Mesodermal cell (in vitro differentiated cells): Measurements from ENCODE around the gene FCRL6.

Experiments used
- H3K27ac ChIP-seq: 2 replicates; pipeline ENCODE4 v1.7.0; 2013; ENCODE audit warnings: mild to moderate bottlenecking, low read depth, low read length, moderate library complexity; ENCODE audit not compliant: severe bottlenecking
- H3K36me3 ChIP-seq: 2 replicates; pipeline ENCODE4 v1.7.1; 2013; ENCODE audit warnings: mild to moderate bottlenecking, low read length, moderate library complexity; ENCODE audit not compliant: control insufficient read depth, insufficient read depth
- H3K4me1 ChIP-seq: one replicate; pipeline ENCODE4 v1.7.1; 2013; ENCODE audit warnings: mild to moderate bottlenecking, low read length; ENCODE audit not compliant: insufficient read depth, control insufficient read depth, poor library complexity, severe bottlenecking
- H3K4me3 ChIP-seq: 2 replicates; pipeline ENCODE4 v1.7.0; 2013; ENCODE audit warnings: low read length, control low read depth, mild to moderate bottlenecking; ENCODE audit not compliant: insufficient read depth, poor library complexity, severe bottlenecking; ENCODE audit errors: extremely low read depth
- H3K9me3 ChIP-seq: 2 replicates; pipeline ENCODE4 v1.7.1; 2013; ENCODE audit warnings: mild to moderate bottlenecking, low read length, moderate library complexity; ENCODE audit not compliant: control insufficient read depth
- WGBS, 2 experiments: methylation state at CpG; one replicate each; pipeline ENCODE4 v1.1.5; 2013; ENCODE audit warnings: missing lambda C conversion rate in 2 of 2; ENCODE audit not compliant: insufficient coverage in 2 of 2; 5-methylcytosine and 5-hydroxymethylcytosine counted together

Gene FCRL6

DNA sequence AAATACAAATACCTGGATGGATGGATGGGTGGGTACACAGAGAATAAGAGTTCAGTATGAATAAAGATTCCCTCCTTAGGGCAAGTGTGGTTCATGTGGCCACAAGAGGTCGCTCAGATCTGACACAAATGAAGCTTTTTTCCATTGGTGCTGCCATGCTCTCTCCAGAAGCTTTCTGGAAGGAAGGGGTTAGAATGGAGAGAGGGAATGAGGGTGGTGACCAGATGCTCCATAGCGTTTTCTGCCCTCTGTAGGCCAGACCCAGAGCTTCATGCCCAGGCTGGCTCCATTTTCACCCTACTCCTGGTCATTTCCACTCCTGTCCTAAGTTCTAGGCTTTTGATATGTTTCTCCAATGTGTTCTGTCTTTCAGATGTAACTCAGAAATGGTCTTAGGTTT, 3.3 kb upstream of the FCRL6 start:
- Histone ChIP-seq H3K27ac (no peak overlapping the region), H3K4me3 (no peak overlapping the region), H3K4me1 (peaks cover 2% of the 10 kb centered on the region), H3K9me3 (no peaks in the 10 kb centered on the region), H3K36me3 (no peaks in the 10 kb centered on the region)
- WGBS, 2 experiments = 0% methylated on average over 2 of the region's 2 CpGs

DNA sequence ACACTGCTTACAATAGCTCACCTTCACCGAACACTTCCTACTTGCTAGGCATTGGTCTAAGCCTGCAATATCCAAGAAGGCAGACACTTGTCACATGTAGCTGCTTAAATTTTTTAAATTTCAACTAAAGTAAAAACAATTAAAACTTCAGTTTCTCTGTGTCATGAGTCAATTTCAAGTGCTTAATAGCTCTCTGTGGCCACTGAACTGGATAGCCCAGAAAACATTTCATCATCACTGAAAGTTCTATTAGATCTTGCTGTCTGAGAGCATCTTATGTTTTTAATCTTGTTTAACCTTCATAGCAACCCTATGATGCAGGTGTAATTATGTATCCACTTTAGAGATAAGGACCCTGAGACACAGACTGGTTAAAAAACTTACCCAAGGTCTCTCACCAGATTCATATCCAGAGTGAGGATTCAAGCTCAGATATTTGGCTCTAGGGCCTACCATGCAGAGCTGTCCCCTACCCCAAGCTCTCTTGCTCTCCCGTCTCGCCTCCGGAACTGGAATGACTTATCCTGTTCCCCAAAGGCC, 2.6 kb upstream of the FCRL6 start:
- Histone ChIP-seq H3K36me3 (no peaks in the 10 kb centered on the region), H3K4me1 (peaks cover 2% of the 10 kb centered on the region), H3K27ac (no peak overlapping the region), H3K9me3 (no peaks in the 10 kb centered on the region), H3K4me3 (no peak overlapping the region)
- 100% methylated on average over 1 to 4 of the region's 4 CpGs for WGBS, 2 experiments

DNA sequence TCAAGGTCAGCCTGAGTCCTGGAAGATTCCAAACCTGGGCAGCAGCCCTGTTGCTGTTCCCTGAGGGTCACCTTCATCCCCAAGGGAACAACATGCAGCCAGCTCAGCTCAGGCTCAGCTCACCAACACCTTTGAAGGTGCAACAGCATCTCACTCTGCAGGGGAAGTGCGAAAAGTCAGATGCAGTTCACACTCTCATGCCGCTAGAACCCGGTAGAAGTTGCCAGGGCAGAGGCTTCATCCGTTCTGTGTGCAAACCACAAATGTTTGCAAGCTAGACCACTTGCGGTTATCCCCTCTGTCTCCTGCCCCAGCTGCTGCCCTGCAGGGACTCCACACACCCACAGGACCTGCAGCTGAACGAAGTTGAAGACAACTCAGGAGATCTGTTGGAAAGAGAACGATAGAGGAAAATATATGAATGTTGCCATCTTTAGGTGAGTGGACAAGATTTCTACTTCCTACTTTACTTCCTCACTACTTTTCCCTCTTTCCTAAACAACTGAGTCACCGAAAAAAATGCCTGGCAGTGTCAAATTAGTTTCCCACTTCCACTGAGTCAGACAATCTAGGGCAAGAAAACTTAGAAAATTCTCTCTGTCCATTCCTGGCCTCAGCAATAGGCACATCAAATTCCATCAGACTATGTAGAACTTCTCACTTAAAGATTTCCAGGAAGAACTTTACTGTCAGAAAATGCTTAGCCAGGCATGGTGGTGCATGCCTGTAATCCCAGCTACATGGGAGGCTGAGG, 1.8 kb upstream of the FCRL6 start:
- Histone ChIP-seq H3K27ac (no peak overlapping the region), H3K9me3 (no peaks in the 10 kb centered on the region), H3K36me3 (no peaks in the 10 kb centered on the region), H3K4me3 (no peak overlapping the region), H3K4me1 (peaks cover under 1% of the 10 kb centered on the region)
- 85 to 89% methylated on average over 5 of the region's 8 CpGs for WGBS, 2 experiments

DNA sequence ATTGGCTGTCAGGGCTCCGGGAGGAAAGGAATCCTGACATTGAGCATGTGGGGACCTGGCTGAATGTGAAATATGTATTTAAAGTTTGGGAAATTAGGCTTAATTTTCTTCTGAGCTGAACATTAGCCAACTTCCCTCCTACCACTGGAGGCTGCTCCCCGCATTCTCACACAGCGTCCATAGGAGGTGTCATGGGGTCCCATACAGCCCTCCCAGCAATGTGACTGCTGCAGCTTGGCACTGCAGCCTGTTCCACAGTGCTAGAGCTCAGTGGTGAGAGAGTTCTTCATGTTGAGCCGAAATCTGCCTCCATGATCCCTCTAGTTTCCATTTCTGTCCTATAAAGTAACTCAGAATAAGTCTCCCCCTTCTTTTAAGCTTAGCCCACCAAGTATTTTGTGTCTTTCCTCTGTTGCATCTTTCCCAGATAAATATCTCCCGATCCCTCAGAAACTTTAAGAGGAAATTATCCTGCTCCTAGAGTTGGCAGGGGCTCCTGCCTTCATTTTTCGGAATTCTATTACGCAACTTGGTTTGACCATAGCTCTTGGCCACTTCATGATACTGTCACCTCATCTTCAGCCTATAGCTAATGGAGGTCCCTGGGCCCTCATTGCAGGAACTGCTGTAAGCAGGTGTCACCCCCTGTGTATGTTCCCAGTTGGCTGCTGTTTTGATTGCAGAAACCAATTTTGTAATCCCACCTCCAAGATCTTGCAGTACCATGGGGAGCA, 2.0 kb downstream of the FCRL6 start:
- Histone ChIP-seq H3K4me1 (no peaks in the 10 kb centered on the region), H3K4me3 (no peak overlapping the region), H3K9me3 (no peaks in the 10 kb centered on the region), H3K36me3 (no peaks in the 10 kb centered on the region), H3K27ac (no peak overlapping the region)
- 89 to 93% methylated on average over 4 to 5 of the region's 7 CpGs for WGBS, 2 experiments

DNA sequence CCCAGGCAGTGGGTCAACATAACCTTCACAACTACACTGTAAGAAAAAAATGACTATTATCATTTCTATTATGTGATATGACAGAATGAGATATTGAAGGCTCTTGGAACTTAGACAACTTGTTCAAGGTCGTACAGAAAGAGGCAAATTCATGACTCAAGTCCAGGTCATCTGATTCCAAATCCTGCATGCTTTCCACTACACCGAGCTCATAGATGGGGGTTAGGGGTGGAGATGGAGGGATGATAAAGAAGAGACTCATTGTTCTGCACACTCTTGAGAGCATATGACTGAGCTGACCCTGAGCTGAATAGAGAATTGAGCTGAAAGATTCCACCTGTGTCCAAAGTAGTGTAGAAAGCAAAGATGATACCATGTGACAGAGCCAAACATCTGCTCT, 2.8 kb downstream of the FCRL6 start:
- Histone ChIP-seq H3K4me1 (no peaks in the 10 kb centered on the region), H3K36me3 (no peaks in the 10 kb centered on the region), H3K27ac (no peak overlapping the region), H3K9me3 (no peaks in the 10 kb centered on the region), H3K4me3 (no peak overlapping the region)
- WGBS, 2 experiments = 100% methylated on average over 1 of the region's 2 CpGs

DNA sequence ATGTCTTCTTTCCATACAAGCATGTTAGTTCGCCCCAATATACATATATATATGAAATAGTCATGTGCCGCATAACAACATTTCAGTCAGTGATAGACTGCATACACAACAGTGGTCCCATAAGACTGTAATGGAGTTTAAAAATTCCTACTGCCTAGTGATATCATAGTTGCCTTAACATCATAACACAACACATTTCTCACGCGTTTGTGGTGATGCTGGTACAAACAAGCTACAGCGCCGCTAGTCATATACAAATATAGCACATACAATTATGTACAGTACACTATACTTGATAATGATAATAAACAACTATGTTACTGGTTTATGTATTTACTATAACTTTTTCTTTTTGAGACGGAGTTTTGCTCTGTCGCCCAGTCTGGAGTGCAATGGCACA, 13.8 kb downstream of the FCRL6 start:
- no peaks in the 10 kb centered on the region for H3K9me3 ChIP-seq
- no peaks in the 10 kb centered on the region for H3K4me1 ChIP-seq
- WGBS, 2 experiments = 100% methylated on average over 2 of the region's 8 CpGs
- no peak overlapping the region for H3K4me3 ChIP-seq
- H3K27ac ChIP-seq = no peak overlapping the region
- no peaks in the 10 kb centered on the region for H3K36me3 ChIP-seq

DNA sequence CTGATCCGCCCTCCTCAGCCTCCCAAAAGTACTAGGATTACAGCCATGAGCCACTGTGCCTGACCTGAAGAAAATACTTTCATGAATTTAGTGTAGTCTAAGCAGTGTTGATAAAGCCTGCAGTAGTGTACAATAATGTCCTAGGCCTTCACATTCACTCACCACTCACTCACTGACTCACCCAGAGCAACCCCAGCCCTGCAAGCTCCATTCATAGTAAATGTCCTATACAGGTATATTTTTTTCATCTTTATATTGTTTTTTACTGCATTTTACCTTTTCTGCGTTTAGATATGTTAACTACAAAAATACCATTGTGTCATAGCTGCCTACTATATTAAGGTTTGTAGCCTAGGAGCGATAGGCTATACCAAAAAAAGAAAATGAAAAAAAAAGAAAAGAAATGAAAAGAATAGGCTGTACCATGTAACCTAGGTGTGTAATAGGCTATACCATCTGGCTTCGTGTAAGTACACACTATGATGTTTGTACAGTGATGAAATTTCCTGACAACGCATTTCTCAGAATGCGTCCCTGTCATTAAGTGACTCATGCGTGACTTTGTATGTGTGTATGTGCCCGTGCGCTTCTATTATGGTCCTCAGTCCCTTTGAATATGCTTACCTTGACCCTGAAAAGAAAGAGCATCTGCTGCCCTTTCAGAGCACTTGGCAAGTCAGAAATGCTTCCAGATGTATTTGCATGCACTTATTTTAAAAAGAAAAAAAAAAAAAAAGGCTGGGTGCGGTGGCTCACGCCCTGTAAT, 15.3 kb downstream of the FCRL6 start:
- no peaks in the 10 kb centered on the region for H3K4me1 ChIP-seq
- 97 to 98% methylated on average over 7 of the region's 11 CpGs for WGBS, 2 experiments
- no peak overlapping the region for H3K4me3 ChIP-seq
- H3K27ac ChIP-seq = no peak overlapping the region
- no peaks in the 10 kb centered on the region for H3K9me3 ChIP-seq
- H3K36me3 ChIP-seq = no peaks in the 10 kb centered on the region

DNA sequence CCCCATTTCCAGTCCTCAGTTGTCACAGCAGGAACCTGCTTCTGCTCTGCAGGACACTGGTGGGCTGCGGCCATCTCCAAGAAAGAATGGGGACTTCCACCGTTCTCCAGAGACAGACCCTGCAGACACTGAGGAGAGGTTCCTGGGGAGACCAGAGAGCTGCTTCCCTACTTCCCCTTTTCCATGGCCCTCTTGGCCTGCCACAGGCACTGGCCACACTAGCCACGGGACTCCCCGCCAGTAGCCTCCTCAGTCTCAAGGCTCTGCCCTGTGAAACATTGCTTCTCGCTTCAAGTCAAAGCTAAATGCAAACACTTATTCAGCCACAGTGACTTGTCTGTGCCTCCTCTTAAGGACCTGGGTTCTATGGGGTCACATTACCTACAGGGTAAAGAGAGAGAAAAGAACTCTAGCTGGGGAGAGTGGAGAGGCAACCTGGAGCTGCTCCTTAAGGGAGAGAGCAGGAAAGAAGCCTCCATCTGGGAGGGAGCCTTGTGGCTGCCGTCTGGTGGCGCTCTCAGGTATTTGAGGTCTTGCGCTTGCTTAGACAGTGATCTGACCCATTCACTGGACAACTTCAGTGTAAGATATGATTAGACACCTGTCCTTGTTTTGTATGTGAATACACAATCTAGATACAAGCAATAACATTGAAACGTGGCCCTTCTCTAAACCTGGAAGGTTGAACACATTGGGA, 19.2 kb downstream of the FCRL6 start:
- Histone ChIP-seq H3K4me3 (no peak overlapping the region), H3K36me3 (no peaks in the 10 kb centered on the region), H3K9me3 (no peaks in the 10 kb centered on the region), H3K27ac (no peak overlapping the region), H3K4me1 (peaks cover 3% of the 10 kb centered on the region)
- 82 to 87% methylated on average over 6 of the region's 9 CpGs for WGBS, 2 experiments

DNA sequence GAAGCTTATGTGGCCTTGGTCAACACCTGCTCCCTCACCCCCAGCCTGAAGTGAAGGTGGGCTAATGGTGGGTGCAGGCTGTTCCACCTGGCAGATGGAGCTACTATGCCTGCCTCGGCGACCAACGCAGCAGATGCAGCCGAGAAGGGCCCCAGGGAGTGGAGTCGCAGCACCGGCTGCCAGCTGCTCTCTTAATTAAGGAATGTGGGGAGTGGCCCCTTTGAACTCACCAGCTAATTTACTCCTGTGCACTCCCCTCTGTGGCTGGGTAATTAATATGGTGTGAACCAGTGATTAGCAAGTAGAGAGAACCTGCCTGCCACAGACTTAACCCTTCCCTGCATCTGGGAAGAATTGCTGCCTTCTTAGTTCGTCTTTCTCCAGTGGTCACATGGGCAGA, 21.2 kb downstream of the FCRL6 start:
- Histone ChIP-seq H3K27ac (no peak overlapping the region), H3K36me3 (no peaks in the 10 kb centered on the region), H3K9me3 (no peaks in the 10 kb centered on the region), H3K4me3 (no peak overlapping the region), H3K4me1 (peaks cover 3% of the 10 kb centered on the region)
- 10 to 35% methylated on average over 2 to 4 of the region's 7 CpGs for WGBS, 2 experiments

DNA sequence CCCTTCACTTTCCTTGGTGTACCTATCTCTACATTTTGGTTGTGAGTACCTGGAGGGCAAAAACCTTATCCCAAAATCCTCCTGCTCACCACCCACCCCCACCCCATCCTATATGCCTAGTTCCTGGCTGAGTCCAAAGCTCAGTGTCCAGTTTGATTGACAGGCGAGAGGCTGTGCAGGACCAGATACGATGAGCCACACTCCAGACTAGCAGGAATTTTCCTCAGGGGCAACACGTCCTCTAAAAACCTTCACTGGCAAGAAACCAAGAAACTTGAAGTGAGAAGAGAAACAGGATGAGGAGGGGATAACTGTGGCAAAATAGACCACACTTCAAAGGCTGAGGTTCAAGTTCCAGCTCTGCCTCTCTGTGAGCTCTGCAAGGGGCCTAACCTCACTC, 23.4 kb downstream of the FCRL6 start:
- no peak overlapping the region for H3K4me3 ChIP-seq
- 90 to 100% methylated on average over 1 to 2 of the region's 3 CpGs for WGBS, 2 experiments
- no peaks in the 10 kb centered on the region for H3K36me3 ChIP-seq
- H3K4me1 ChIP-seq = peaks cover 17% of the 10 kb centered on the region
- H3K27ac ChIP-seq = no peak overlapping the region
- no peaks in the 10 kb centered on the region for H3K9me3 ChIP-seq
